HG03460 (cell line): Measurements from ENCODE around the gene SLC6A7.

Experiments used
- ATAC-seq: cut with Tn5 transposase; IDR thresholded peaks from one replicate; pipeline ENCODE4 v1.9.1; 2021; ENCODE audit not compliant: unreplicated experiment

SLC6A7 gene

DNA sequence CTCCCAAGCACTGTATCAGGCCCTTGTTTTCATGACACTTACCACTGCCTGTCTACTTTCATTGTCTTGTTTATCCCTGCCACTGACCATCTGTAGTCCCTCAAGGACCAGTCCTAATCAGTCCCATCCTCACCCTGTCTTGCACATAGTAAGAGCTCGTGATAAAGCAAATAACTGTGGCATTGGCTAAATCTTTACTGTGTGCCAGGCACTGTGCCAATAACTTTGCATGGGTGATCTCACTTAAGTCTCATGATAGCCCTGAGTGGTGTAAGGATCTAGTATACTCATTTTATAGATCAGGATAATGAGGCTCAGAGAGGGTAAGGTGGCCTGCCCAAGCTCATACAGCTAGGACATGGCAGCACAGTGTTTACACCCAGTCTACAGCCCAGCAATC is 17.7 kb upstream of the SLC6A7 start:
- ATAC-seq: no peak

DNA sequence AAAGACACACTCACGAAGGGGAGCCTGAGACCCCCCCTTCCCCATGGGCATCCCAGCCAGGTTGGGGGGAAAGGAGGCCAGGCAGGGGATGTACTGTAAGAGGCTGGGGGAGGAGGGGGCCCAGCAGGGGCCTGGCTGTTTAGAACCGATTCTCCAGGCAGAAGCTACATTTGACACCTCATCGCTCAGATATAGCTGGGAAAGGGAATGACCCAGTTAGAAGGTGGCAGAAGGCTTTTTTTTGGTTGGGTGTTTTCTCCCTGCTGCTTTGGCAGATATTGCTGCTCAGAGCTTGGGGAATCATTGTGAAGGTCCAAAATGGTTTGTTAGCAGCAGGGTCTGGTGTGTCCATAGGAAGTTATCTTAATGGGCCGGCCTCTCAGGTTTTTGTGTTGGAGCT is 17.3 kb upstream of the SLC6A7 start:
- ATAC-seq: no peak

DNA sequence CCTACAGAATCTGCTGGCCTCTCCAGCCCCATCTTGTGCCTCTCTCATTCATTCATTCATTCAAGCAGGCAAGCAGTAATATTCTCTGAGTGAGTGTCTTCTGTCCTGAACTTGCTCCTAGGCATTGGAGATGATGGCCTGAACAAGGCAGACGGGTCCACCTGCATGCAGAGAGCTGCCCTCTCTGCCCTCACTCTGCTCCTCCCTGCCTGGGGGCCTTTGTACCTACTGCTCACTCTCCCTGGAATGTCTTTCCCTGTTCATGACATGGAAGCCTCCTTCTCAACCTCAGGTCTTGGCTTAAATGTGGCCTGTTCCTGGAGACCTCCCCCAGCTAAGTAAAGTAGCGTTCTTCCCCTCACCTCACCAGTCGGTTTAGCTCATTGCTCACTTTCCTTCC is 16.7 kb upstream of the SLC6A7 start:
- no peak for ATAC-seq

DNA sequence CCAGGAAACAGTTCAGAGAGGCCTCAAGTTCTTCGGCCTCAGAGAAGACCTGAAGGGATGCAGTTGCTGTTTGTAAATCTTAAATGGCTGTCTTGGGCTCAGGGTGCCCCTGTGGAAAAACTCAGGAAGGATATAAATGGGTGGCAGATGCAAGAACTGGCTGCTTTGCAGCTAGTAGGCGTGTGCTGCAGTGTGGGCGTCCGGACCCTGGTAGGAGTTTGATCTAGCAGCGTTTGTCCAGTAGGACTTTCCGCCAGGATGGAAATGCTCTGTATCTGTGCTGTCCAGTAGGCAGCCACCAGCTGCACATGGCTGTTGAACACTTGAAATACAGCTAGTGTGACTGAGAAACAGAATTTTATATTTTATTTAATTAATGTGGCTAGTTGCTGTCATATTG is 15.6 kb upstream of the SLC6A7 start:
- no peak for ATAC-seq

DNA sequence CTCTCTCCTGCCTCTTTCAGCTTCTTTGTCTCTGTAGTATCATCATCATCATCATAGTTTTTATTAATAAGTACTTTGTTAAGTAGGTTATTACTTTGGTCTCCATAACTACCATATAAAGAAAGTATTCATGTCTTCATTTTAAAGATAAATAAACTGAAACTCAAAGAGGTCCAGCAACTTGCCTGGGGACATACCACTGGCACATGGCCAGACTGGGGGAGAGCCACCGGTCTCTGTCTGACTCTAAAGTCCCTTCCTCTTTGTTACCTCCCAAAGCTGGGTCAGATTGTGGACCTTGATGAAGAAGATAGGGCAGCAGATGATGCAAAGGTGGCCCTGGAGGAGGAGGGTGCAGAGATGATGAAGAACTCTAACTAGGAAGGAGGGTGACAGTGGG is 14.8 kb upstream of the SLC6A7 start:
- ATAC-seq: no peak

DNA sequence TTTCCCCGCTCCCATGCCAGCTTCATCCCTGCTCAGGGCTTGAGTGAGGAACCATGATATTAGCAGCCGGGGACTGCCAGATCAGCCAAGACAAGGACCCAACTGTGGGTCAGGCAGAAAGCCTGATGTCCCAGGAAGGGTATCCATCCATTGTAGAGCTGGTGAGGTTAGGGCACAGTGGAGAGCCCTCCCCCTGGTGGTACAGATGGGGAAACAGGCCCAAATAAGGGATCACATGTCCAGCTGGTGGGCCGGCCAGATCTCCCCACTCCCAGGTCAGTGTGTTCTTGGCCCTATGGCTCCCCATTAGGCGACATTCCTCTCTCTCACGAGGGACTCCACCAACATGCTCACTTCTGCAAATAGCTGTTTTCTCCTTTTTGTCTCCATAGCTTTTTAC is 14.3 kb upstream of the SLC6A7 start:
- ATAC-seq: no peak

DNA sequence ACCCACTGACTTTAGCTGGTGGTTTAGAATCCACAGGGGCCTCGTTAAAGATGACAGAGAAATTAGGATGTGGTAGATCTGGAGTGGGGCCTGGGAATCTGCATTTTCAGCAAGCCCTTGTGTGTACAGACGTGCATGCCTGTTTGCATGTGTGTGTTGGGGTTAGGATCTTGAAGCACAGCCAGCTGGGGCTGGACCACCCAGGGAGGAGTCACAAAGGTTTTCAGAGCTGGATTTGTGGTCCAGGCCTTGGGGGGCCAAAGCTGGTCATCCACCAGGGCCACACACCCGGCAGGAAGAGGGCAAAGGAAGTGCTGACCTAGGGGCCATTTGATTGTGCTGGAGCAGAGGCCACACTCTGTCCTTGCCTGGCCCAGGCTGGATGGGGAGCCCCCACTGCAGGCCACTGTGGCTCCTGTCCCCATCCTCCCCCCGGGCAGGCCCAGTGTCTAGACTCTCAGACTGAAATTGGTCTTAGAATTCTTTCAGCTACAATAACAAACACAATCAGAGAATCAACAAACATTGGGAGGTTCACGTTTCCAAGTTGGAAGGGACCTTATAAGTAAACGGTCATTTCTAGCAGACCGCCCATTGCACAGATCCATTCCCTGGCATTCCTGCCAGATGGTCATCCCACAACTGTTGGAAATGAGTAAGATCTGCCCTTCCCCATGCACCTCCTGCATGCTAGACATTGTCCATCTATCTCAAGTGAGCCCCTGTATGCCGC is 13.0 kb upstream of the SLC6A7 start:
- no peak for ATAC-seq

DNA sequence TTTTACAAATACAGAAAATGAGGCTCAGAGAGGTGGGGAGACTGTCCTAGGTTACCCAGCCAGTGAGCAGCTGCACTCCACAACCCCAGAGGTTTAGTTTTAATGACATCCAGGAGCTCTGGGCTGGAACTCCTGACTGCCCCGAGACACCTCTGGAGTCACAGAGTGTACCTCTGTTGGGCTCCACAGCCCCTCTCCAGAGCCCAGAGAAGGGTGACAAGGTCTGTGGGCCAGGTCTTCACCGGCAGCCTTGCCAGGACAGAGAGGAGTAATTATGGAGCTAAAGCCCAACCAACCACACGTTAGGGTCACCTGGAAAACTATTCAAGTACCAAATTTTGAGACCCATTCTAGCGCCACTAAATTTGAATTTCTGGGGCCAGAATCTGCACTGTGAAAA is 12.1 kb upstream of the SLC6A7 start:
- no peak for ATAC-seq

DNA sequence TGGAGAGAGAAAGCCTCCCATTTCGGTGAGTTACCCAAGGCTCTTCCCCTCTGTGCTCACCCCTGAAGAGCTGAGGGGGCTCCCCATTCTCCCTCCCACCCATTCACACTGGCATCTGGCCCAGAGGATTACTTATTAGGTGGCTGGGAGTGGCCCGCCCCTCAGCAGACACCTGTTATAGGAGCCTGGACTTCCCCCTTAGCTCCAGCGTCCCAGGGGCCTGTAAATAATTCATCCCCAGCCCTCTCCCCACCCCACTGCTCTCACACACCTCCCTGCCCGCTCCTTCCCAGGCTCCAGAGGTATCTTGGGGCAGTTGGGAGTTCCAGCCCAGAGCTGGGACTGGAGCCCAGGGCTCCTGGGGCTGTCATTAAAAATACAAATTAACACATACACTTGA is 11.6 kb upstream of the SLC6A7 start:
- ATAC-seq: peak; percentile 58

DNA sequence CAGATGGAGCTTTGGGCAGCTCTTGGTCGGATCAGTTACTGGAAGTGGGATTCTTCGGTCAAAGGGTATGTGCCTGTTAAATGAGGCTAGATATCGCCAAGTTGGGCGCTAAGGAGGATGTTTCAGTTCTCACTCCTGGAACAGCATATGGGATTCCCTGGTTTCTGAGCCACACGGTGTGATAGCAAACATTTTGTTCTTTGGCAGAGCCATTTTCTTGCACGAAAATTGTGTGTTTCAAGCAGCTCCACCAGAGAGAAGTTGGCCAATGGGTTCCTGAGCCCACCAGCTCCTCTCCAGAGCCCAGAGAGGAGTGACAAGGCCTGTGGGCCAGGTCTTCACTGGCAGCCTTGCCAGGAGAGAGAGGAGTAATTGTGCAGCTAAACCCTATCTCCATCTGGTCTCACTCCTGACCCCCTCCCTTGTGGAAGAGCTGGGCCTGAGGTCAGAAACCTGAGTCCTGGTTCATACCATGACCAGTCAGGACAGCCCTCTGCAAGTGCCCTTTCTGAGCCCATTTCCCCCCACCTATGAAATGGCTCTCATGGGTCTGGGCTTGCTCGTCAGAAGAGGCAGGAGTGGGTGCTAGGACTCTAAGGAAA is 10.7 kb upstream of the SLC6A7 start:
- no peak for ATAC-seq

DNA sequence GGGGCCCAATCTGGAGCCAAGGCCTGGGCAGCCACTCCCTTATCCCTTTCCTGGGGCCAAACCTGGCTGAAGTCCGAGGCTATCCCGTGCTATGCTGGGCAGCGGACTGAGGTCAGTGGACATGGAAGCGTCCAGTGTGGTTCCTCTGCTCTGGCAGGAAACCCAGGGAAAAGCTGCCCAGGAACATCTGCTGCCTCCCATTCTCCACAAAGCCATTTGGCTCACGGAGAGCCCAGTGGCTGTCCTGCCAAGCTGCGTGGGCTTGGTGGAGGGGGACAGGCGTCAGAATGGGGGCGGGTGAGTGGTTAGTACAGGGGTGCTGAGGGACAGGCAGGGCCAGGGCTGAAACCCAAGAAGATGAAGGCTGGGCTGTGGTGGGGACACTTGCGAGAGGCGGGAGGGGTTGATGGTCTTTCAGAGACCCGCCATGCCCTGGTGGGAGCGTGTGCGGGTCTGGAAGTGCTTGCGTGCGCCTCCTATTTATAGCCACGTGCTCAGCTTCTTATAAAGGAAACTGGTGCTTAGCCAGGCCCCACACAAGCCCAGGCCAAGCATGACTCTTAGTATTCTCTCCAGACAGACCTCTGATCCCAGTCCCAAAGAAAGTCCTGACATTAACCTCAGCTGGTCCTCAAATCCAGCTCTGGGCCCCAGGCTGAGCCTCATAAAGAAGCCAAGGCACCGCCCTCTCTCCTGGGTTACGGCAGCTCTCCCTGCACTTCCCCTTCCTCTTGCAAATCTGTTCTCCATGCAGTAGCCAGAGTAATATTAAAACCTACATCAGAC is 9.4 kb upstream of the SLC6A7 start:
- no peak for ATAC-seq

DNA sequence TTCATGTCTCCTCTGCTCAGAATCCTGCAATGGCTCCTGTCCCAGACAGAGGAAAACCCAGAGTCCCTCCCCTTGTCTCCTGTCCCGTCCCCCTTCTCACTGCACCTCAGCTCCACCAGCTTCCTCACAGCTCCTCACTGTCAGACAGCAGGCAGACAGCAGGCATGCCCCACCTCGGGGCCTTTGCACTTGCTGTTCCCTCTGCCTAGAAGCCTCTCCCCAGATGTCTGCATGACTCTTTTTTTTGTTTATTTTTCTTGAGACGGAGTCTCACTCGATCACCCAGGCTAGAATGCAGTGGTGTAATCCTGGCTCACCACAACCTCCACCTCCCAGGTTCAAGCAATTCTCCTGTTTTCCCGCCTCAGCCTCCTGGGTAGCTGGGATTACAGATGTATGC is 8.8 kb upstream of the SLC6A7 start:
- ATAC-seq: no peak

DNA sequence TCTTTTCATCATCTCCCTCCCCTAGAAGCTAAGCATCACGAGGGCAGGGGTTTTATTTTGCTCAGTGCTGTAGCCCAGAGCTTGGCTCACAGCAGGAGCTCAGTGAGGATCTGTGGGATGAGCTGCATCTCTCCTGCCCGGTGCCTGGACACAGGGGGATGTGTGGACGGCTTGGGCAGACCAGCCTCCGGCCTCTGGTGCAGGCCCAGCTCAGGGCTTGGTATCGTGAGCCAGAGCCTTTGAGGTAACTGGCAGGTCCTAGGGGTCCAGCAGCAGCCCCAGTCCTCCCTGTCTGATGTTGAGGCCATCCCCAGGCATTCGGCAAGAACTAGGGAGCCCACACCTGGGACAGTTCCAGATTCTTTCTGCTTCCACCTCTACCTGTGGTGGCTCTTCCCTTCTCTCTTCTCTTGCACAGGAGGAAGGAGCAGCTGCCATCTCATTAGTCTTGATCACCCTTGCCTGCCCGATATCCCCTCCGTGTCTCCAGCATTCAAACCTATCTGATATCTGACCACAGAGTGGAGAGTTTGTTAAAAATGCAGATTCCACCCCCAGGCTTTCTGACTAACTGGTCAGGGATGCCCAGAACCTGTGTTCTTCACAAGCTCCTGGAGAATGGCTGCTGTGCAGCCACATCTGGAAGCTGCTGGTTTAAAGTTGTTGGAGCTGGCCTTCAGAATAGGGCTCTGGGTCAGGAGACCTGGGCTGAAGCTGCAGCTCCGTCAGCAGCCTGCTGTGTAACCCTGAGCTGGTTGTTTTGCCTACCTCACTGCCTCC is 7.9 kb upstream of the SLC6A7 start:
- ATAC-seq: no peak

DNA sequence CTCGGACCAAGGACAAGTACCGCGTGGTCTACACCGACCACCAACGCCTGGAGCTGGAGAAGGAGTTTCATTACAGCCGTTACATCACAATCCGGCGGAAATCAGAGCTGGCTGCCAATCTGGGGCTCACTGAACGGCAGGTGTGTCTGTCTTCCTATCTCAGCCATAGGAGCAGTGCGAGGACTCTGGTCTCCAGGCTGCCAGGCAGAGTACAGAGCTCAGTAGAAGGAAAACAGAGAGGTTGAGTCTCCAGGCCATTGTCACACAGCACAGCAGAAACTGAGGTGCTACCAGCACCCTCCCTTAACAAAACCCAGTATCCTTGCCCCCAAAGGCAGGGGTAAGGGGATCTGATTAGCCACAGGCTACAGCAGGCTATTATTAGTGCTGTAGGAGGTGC is 7.1 kb upstream of the SLC6A7 start:
- no peak for ATAC-seq

DNA sequence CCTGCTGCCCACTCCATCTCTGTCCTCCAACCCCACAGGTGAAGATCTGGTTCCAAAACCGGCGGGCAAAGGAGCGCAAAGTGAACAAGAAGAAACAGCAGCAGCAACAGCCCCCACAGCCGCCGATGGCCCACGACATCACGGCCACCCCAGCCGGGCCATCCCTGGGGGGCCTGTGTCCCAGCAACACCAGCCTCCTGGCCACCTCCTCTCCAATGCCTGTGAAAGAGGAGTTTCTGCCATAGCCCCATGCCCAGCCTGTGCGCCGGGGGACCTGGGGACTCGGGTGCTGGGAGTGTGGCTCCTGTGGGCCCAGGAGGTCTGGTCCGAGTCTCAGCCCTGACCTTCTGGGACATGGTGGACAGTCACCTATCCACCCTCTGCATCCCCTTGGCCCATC is 6.4 kb upstream of the SLC6A7 start:
- ATAC-seq: no peak

DNA sequence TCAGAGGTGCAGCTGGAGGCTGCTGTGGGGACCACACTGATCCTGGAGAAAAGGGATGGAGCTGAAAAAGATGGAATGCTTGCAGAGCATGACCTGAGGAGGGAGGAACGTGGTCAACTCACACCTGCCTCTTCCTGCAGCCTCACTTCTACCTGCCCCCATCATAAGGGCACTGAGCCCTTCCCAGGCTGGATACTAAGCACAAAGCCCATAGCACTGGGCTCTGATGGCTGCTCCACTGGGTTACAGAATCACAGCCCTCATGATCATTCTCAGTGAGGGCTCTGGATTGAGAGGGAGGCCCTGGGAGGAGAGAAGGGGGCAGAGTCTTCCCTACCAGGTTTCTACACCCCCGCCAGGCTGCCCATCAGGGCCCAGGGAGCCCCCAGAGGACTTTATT is 5.9 kb upstream of the SLC6A7 start:
- ATAC-seq: no peak

DNA sequence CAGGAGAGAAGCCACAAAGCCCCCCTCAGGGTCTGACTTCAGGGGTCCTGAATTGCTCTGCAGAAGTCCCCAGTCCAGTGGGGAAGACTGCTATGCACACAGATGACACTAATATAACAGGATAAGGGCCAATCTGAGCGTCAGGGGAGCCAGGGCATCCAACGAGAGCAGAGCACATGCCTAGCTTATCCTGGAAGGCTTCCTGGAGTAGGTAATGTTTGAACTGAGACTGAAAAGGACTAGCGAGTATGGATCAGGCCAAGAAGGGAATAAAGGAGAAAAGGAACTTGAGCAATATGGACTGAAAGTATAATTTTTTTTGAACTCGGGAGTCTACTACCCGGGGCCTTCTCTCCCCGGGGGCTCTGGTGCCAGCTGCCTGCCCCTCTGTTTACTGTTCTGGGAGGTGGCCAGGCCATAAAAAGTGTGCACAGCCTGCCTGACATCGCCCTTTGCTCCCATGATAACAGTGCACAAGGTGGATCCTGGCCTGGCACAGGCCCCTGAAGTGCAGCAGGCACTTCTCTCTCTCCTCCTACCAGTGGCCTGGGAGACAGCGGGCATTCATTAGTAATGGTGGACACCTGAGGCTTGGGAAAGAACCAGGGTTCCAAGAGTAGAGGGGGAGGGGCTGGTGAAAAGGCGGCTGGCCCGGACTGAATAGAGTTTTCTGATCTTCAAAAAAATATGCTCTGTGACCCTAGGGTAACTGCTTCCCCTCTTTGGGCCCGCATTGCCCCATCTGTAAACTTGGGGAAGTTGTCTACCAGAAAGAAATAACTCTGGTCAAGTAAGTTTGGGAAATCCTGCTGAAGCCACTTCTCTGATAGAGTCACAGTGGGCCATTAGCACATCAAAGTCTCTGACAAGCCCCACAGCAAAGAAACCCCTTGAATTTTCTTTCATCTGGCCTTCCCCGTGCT is 4.6 kb upstream of the SLC6A7 start:
- no peak for ATAC-seq

DNA sequence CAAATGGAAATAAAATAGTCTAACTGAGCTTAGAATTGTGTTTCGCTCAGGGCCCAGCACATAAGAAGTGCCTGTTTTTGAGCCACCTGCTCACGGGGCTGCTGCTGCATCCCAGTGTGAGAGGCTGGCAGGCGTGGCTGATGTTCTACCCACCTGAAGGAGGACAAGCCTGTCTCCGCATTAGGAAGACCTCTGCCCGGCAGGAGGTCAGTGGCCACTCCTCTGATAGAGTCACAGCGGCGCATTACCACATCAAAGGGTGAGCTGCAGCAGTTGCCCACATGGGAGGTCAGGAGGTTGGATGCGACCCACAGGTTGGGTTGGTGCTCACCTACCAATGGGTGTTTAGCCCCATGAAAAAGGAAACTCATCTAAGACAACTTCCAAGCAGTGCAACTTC is 3.7 kb upstream of the SLC6A7 start:
- ATAC-seq: no peak

DNA sequence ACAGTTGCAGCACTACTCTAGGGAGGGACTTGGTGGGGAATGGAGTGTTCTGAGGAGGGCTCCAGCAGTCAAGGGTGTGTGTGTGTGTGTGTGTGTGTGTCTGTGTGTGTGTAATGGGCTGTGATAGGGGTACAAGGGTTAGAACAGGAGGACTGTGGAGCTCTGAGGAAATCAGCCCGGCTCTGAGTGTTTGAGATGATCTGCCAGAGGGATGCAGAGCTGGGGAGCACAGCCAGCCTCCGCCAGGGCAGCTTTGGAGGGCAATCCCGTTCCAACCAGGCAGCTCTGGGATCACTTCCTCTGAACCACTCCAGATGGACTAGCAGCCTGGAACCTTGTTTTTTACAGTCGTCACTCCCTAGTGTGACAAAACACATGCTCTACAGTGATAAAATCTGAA is 3.0 kb upstream of the SLC6A7 start:
- ATAC-seq: no peak

DNA sequence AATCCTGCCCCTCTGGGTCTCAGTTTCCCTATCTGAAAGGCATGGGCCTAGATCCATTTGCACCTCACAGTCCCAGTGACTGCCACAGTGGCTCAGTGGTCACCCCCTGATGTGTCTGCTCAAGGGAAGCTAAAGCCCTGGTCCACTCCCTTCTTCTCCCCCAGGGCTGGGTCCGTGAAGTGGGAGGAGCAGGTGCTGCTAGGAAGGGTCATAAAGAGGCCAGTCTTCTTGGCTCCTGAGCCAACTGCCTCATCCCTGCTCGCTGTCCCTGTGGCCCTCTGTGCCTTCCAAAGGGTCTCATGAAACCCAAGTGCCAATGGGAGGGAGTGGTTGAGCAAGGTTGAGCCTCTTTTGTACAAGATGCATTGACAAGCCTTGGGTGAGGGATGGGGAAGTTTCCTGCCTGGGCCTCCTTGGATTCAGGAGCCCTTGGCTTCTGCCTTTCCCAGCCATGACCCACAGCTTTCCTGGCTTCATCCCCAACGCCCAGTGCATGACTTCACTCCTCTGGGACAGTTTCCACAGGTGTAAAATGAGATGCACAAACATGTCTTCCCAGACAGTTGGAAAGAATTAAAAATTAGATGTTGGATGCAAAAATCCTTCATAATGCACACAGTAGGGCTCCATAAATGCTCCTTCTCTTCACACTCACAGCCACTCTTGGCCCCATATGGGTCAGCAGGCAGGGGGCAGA is 1.6 kb upstream of the SLC6A7 start:
- ATAC-seq: no peak
